GM18508 (cell line): Measurements from ENCODE around the gene PLD2.
"Not testable (repeated sequence)": the region's sequence is repeated elsewhere in the genome, so short reads cannot be mapped to it uniquely, and the experiment has no call there.

ENCODE experiments used
- ATAC-seq: cut with Tn5 transposase; IDR thresholded peaks from one replicate; pipeline ENCODE4 v1.9.1; 2021; ENCODE audit warnings: moderate number of reproducible peaks; ENCODE audit not compliant: insufficient read depth, unreplicated experiment

PLD2 gene

DNA sequence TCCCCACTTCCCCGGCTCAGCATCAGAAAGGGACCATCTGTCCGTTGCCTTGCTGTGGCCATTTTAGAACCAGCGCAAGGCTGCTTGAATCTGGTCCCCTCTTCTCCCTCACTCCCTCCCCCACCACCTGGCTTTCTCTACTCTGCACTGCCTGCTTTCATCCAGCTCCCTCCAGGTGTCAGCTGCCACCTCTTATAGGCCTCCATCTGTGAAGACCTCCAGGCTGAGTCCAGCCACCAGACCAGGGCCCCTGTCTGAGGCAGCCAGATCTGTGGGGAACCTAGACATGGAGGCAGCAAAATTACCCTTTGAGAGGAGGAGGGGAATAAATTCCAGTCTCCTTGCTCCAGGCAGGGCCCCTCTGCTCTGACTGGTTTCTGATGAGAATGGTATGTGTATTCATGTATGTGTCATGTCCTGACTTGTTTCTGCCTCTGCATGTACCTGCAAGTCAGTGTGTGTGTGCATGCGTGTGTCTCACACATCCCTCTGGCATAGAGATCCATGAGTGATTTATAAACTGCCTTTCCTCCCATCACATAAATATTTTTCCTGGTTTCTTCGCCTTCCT, 47.2 kb downstream of the PLD2 start:
- ATAC-seq, result no peak

DNA sequence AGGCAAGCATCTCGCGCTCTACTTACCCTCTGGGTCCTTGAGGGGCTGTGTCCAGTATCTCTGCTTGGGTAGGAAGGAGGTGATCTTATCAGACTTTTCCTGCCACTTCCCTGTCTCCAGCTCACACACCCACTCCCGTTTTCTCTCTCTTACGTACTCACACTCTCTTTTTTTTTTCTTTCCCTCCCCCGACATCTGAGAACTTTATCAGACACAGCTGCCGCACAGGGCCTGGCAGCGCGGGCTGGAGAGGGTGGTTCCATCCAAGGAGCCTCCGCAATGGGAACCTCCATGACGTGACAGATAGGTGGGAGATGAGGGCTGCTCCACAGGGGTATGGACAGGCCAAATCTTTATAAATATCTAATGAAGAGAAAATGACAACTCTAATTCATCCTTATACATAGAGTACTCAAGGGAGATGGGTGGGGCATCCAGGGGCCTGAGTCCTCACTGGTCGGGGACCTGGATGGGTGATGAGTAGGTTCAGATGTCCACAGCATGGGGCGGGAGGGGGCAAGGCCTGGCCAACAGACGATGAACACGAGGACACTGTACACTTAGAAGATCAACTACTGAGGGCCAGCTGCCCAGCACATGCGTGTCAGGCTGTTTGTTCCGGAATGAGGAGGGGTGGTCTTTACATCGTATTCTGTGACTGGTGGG, 49.5 kb downstream of the PLD2 start:
- ATAC-seq, result no peak

DNA sequence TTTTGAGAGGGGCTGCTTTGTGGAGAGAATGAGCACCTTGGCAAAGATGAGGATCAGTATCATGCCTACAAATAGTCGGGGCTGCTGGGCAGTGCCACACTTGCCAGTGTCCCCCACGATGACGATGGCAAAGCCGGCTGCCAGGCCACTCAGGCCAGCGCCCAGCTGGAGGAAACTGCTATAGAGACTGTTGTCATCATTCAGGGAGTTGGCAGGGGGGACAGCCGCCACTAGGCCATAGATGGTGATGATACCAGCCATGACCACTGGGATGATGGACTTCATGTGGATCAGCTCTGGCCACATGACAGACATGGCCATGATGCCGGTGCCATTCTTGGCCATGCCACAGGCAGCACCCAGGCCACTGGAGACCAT, 50.0 kb downstream of the PLD2 start:
- no peak for ATAC-seq

DNA sequence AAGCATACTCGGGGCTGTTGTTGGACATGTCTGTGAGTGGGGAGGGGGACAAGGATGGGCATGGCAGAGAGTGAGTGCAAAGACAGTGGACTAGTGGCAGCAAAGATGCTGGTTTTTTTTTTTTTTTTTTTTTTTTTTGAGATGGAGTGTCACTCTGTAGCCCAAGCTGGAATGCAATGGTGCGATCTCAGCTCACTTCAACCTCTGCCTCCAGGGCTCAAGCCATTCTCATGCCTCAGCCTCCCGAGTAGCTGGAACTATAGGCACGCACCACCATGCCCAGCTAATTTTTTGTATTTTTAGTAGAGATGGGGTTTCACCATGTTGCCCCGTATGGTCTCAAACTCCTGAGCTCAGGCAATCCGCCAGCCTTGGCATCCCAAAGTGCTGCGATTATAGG, 50.4 kb downstream of the PLD2 start:
- ATAC-seq, result not testable (repeated sequence)

DNA sequence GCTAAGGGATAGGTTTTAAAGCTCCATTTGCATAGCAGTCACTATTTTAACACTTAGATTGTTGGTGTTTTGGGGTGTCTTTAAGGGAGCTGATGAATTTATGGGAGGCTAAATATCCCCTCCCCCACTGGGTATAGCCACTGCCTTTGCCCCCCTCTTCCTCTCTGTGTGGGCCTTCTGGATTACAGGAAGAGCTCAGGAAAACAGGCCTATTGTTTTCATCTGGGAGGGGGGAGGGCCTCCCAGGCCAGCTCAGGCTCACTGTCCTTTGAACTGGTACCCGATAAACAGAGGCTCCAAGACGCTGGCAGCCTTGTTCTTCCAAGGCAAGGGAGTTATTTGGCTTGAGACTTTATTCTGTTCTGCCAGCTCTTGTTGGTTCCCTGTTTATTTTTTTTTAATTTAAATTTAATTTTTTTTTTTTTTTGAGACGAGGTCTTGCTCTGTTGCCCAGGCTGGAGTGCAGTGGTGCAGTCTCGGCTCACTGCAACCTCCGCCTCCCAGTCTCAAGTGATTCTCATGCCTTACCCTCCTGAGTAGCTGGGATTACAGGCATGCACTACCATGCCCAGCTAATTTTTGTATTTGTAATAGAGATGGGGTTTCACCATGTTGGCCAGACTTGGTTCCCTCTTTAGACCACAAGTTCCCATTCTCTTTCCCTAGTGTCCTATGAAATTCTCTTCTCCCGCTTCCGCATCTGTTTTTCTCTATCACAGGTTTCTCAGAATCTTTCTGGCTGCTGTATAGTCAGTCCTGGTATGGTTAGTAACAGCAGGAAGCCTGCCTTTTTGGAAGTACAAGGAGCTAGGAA, 51.3 kb downstream of the PLD2 start:
- ATAC-seq, result no peak

DNA sequence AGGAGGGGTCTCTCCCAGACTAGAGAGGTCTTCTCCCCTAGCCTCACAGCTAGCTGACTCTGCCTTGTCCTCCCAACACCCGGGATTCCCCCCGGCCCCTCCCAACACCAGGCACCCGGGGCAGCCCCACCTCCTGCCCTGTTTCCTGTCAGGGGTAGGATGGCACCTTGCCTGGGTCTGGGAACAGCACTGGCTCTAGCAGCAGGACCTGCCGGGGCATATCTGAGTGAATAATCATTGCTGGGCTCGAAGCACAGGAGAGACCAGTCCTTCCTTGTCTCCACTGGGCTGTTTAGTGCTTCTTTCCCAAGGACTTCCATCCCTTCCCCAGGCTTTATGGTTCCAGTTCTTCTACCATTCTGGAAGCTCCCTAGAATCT, 51.9 kb downstream of the PLD2 start:
- no peak for ATAC-seq

DNA sequence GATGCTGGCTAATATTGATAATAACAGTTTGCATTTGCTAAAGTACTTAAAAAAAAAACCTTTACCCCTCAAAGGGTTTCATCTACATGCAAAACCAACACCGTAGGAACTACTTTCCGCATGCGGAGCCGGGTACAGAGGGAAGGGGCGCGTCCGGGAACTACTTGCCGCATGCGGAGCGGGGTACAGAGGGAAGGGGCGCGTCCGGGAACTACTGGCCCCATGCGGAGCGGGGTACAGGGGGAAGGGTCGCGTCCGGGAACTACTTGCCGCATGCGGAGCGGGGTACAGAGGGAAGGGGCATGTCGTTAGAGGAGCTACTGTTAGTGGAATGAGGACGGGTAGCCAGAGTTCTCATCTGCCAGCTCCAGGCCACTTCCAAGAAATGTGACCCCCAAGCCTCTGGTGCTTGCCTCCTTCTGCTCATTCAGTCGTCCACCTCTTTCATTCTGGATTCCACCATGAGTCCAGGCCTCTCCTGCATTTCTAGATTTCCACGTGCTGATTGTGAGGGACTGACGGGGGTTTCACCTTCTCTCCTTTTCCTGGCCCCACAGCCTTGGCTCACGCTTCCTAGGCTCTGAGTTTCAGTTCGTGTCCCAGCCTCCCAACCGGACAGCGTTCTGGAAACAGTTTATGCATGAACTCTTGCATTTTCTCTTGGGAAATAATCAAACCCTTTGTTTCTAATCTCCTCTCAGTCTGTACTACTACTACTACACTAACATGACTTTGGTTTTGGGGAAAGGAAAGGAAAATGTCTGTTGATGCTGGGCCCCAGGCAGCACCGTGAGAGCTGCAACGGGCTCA, 53.1 kb downstream of the PLD2 start:
- ATAC-seq, result no peak

DNA sequence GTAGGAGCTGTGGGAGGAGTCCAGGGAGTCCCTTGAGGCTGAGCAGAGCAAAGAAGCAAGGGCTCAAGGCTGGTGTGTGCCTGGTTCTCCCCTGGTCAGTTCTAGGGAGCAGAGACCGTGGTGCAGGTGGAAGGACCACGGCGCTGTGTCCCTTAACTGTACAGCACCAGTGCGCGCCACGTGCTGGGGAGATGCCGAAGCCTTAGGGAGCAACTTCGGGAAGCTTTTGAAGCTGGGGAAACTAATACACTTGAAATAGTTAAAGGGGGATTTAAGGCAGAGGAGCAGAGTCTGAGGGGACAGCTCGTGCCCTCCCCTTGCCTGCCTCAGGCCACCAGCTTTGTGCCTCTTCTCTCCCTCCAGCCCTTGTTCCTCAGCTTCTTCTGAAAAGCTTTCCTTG, 53.7 kb downstream of the PLD2 start:
- ATAC-seq, result no peak

DNA sequence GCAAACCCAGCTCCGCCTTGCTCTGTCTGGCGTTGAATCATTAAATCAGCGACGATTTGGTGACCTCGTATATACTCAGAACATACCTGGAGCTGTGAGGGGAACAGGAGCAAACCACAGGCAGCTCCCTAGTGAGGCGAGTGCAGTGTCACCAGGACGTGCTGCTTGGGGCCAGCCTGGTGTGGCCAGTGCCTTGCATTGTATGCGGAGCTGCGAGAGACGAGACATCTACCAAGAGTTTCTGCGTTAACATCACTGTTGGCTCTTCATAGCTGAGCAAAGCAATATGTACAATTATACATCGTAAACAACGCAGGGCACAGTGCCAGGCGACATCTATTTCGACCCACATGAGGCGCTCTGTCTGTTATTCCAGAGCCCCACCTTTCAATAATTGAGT, 54.1 kb downstream of the PLD2 start:
- no peak for ATAC-seq

DNA sequence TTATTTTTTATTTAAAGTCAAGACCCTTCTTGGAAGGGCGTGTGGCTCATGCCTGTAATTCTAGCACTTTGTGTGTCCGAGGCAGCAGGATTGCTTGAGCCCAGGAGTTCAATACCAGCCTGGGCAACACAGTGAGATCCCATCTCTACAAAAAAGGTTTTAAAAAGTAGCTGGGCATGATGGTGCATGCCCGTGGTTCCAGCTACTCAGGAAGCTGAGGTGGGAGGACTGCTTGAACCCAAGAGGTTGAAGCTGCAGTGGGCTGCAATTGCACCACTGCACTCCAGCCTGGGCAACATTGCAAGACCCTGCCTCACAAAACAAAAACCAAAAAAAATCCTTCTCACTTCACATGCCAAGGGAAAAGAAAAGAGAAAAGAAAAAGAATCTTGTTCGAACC, 55.8 kb downstream of the PLD2 start:
- no peak for ATAC-seq

DNA sequence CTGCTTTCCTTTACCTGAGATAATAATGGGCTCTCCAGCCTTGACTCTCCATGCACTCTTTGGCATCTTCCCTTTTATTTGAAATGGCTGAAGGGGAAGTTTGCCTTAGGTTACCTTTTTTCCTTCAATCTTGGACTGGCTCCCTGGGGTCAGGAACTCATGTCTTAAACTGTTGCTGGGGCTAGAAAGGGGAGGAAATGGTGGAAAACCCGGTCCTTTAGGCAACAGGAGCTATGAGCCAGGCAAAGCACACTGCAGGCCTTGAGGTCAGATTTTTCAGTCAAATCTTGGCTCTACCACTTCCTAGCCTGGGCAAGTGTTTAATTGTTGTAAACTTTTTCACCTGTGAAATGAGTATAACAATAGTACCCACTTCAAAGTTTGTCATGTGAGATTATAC, 56.4 kb downstream of the PLD2 start:
- ATAC-seq, result no peak

DNA sequence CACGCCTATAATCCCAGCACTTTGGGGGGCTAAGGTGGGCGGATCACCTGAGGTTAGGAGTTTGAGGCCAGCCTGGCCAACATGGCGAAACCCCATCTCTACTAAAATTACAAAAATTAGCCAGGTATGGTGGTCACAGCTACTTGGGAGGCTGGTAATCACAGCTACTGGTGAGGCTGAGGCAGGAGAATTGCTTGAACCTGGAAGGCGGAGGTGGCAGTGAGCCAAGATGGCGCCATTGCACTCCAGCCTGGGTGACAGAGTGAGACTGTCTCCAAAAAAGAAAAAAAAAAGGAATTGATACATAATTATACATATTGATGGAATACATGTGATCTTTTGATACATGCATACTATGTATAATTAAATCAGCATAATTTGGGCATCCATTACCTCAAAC, 60.6 kb downstream of the PLD2 start:
- ATAC-seq, result not testable (repeated sequence)

DNA sequence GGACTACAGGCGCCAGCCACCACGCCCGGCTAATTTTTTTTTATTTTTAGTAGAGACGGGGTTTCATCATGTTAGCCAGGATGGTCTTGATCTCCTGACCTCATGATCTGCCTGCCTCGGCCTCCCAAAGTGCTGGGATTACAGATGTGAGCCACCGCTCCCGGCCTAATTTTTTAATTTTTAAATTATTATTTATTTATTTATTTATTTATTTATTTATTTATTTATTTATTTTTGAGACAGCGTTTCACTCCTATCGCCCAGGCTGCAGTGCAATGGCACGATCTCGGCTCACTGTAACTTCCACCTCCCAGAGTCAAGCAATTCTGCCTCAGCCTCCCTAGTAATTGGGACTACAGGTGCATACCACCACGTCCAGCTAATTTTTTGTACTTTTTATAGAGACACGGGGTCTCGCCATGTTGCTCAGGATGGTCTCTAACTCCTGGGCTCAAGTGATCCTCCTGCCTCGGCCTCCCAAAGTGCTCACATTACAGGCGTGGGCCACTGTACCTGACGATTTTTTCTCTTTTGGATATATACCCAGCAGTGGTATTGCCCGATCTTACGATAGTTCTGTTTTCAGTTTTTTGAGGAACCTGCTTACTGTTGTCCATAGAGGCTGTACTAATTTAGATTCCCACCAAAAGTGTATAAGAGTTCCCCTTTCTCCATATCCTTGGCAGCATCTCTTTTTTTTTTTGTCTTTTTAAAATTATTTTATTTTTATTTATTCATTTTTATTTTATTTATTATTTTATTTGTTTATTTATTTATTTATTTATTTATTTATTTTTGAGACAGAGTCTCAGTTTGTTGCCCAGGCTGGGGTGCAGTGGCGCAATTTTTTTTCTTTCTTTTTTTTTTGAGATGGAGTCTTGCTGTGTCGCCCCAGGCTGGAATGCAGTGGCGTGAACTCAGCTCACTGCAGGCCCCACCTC, 62.4 kb downstream of the PLD2 start:
- not testable (repeated sequence) for ATAC-seq

DNA sequence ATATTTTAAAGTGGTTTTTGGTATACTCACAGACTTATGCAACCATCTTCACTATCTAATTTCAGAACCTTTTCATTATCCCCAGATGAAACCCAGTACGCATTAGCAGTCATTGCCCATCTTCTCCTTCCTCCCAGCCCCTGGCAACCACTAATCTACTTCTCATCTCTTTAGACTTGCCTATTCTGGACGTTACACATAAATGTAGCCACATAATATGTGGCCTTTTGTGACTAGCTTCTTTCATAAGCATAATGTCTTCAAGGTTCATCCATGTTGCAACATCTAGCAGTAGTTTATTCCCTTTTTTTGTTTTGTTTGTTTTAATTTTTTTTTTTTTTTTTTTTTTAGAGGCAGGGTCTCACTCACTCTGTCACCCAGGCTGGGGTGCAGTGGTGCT, 63.9 kb downstream of the PLD2 start:
- no peak for ATAC-seq

DNA sequence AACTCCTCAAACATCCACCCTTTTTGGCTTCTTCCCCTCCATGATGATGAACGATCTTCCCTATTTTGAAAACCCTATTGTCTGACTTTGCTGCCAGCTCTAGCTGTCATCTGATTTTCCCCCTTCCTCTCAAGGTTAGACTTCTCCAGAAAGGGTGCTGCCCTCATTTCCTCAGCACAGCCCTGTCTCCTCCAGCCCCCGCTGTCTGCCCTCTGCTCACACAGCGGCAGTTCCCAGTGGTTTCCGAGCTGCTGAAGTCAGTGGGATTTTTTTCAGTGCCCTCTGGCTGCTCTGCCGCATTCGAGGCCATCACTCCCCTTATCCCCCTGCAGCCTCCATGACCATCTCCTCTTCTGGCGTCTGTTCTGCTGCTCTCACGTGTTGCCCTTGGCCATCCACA, 65.8 kb downstream of the PLD2 start:
- ATAC-seq, result no peak
